GM19452 (cell line): Measurements from ENCODE around the gene PEAK1.
A peak's percentile ranks its signal among the peaks of the same experiment; 100 is the strongest.
"Not testable (repeated sequence)": the region's sequence is repeated elsewhere in the genome, so short reads cannot be mapped to it uniquely, and the experiment has no call there.

ENCODE experiments used
- ATAC-seq: cut with Tn5 transposase; IDR thresholded peaks from one replicate; pipeline ENCODE4 v1.9.1; 2021; ENCODE audit not compliant: unreplicated experiment

Gene PEAK1

GRCh38 chr15:77243135-77243534 lies 176.8 kb downstream of the PEAK1 start:
- ATAC-seq: no peak

GRCh38 chr15:77239882-77240608 lies 179.9 kb downstream of the PEAK1 start:
- no peak for ATAC-seq

- ATAC-seq: no peak
These were observed 184.3 kb downstream of the PEAK1 start for GRCh38 chr15:77235566-77235965.

- ATAC-seq: no peak
These were observed 191.1 kb downstream of the PEAK1 start for GRCh38 chr15:77228828-77229227.

- ATAC-seq: no peak
These were observed 193.3 kb downstream of the PEAK1 start for GRCh38 chr15:77226652-77227051.

GRCh38 chr15:77225646-77226045 lies 194.3 kb downstream of the PEAK1 start:
- ATAC-seq: no peak

- ATAC-seq: no peak
These were observed 194.8 kb downstream of the PEAK1 start for GRCh38 chr15:77225088-77225487.

- no peak for ATAC-seq
These were observed 195.6 kb downstream of the PEAK1 start for GRCh38 chr15:77224352-77224751.

GRCh38 chr15:77221708-77222107 lies 198.2 kb downstream of the PEAK1 start:
- no peak for ATAC-seq

GRCh38 chr15:77221174-77221573 lies 198.7 kb downstream of the PEAK1 start:
- no peak for ATAC-seq

GRCh38 chr15:77219841-77220240 lies 200.1 kb downstream of the PEAK1 start:
- no peak for ATAC-seq

- no peak for ATAC-seq
These were observed 210.7 kb downstream of the PEAK1 start for GRCh38 chr15:77209221-77209620.

GRCh38 chr15:77208241-77208640 lies 211.7 kb downstream of the PEAK1 start:
- ATAC-seq: no peak

GRCh38 chr15:77201665-77202064 lies 218.2 kb downstream of the PEAK1 start:
- ATAC-seq: no peak

- ATAC-seq: no peak
These were observed 223.5 kb downstream of the PEAK1 start for GRCh38 chr15:77196381-77196780.

GRCh38 chr15:77195586-77195985 lies 224.3 kb downstream of the PEAK1 start:
- ATAC-seq: no peak

GRCh38 chr15:77192451-77192850 lies 227.5 kb downstream of the PEAK1 start:
- no peak for ATAC-seq

GRCh38 chr15:77191230-77191834 lies 228.6 kb downstream of the PEAK1 start:
- ATAC-seq: no peak

- ATAC-seq: peak; percentile 57
These were observed 232.0 kb downstream of the PEAK1 start for GRCh38 chr15:77187751-77188464.

- no peak for ATAC-seq
These were observed 233.3 kb downstream of the PEAK1 start for GRCh38 chr15:77186594-77187011.

GRCh38 chr15:77185242-77185785 lies 234.6 kb downstream of the PEAK1 start:
- ATAC-seq: no peak

- not testable (repeated sequence) for ATAC-seq
These were observed 235.6 kb downstream of the PEAK1 start for GRCh38 chr15:77184352-77184751.
